HepG2 (cell line): ENCODE measurements around the gene SLC5A6. TPM values are rescaled to one million over a fixed set of nuclear protein-coding genes. Genes with fewer than 3 reads are reported as not detected.

ENCODE experiments used
- ASH2L ChIP-seq: fragments of 300-600, 200-600 bp; sonication (generic); IDR thresholded peaks from 2 replicates; pipeline ENCODE4 v1.7.0; 2017; ENCODE audit warnings: low read depth, mild to moderate bottlenecking, moderate library complexity, mixed read lengths, low read length; ENCODE audit not compliant: insufficient read length
- CAMTA2 ChIP-seq: sonication (generic); formaldehyde crosslinking; IDR thresholded peaks from 2 replicates; pipeline ENCODE4 v1.4.0; 2020; ENCODE audit warnings: mild to moderate bottlenecking, missing genetic modification reagents, borderline replicate concordance
- FOXA1 ChIP-seq, 2 experiments: fragments of 450-650 bp in 1 of 2; sonication (generic) in 1 of 2; formaldehyde crosslinking in 1 of 2; IDR thresholded peaks; 2 replicates each; pipeline versions ENCODE4 v1.4.0 to v1.6.1; 2016 to 2020; ENCODE audit warnings: missing genetic modification reagents in 1 of 2
- HNF4A ChIP-seq: sonication (generic); formaldehyde crosslinking; IDR thresholded peaks from 2 replicates; pipeline ENCODE4 v1.4.0; 2020; ENCODE audit warnings: missing genetic modification reagents
- KLF11 ChIP-seq: IDR thresholded peaks from 2 replicates; pipeline ENCODE4 v1.6.1; 2016; ENCODE audit warnings: missing compliant biosample characterization
- NCOA2 ChIP-seq: sonication (generic); formaldehyde crosslinking; IDR thresholded peaks from 2 replicates; pipeline ENCODE4 v1.8.0; 2022; ENCODE audit warnings: inconsistent platforms
- NR2F1 ChIP-seq, 2 experiments: fragments of 450-650 bp in 1 of 2; formaldehyde crosslinking in 1 of 2; IDR thresholded peaks; 2 replicates each; pipeline versions ENCODE4 v1.5.0 to v1.6.1; 2016 to 2020; ENCODE audit warnings: mild to moderate bottlenecking in 1 of 2, missing compliant biosample characterization in 1 of 2, missing genetic modification reagents in 1 of 2, moderate library complexity in 1 of 2
- PRDM15 ChIP-seq: sonication (generic); formaldehyde crosslinking; IDR thresholded peaks from 2 replicates; pipeline ENCODE4 v1.4.0; 2020; ENCODE audit warnings: missing genetic modification reagents
- SMARCE1 ChIP-seq: fragments of 450-650 bp; IDR thresholded peaks from 2 replicates; pipeline ENCODE4 v1.6.1; 2017; ENCODE audit warnings: borderline replicate concordance
- SOX6 ChIP-seq, 2 experiments: fragments of 450-650 bp in 1 of 2; sonication (generic) in 1 of 2; formaldehyde crosslinking in 1 of 2; IDR thresholded peaks; 2 replicates each; pipeline versions ENCODE4 v1.4.0 to v1.6.1; 2017 to 2020; ENCODE audit warnings: antibody characterized with exemption in 1 of 2, mild to moderate bottlenecking in 1 of 2, missing genetic modification reagents in 1 of 2
- SRSF4 ChIP-seq: fragments of 200-400 bp; formaldehyde crosslinking; IDR thresholded peaks from one replicate; pipeline ENCODE4 v1.6.1; 2018; ENCODE audit warnings: mild to moderate bottlenecking, low read depth, low read length, moderate library complexity; ENCODE audit not compliant: poor library complexity, severe bottlenecking
- THAP9 ChIP-seq: sonication (generic); formaldehyde crosslinking; IDR thresholded peaks from 2 replicates; pipeline ENCODE4; 2020; ENCODE audit warnings: missing genetic modification reagents, mild to moderate bottlenecking, borderline replicate concordance
- WIZ ChIP-seq: sonication (generic); formaldehyde crosslinking; IDR thresholded peaks from 2 replicates; pipeline ENCODE4 v1.5.1; 2020; ENCODE audit warnings: mild to moderate bottlenecking, missing genetic modification reagents
- ZBTB8A ChIP-seq: sonication (generic); formaldehyde crosslinking; IDR thresholded peaks from 2 replicates; pipeline ENCODE4 v1.4.0; 2020; ENCODE audit warnings: mild to moderate bottlenecking, low read depth, missing genetic modification reagents, borderline replicate concordance
- ZNF362 ChIP-seq: sonication (generic); formaldehyde crosslinking; IDR thresholded peaks from 2 replicates; pipeline ENCODE4 v1.4.0; 2020; ENCODE audit warnings: missing genetic modification reagents, mild to moderate bottlenecking, borderline replicate concordance
- ZNF674 ChIP-seq: sonication (generic); formaldehyde crosslinking; IDR thresholded peaks from 2 replicates; pipeline ENCODE4 v1.5.0; 2020; ENCODE audit warnings: low read depth, mild to moderate bottlenecking, missing genetic modification reagents
- ZNF770 ChIP-seq: sonication (generic); formaldehyde crosslinking; IDR thresholded peaks from 2 replicates; pipeline ENCODE4 v1.5.0; 2020; ENCODE audit warnings: mild to moderate bottlenecking, missing genetic modification reagents
- ZSCAN22 ChIP-seq: sonication (generic); formaldehyde crosslinking; IDR thresholded peaks from 2 replicates; pipeline ENCODE4 v1.4.0; 2020; ENCODE audit warnings: mild to moderate bottlenecking, missing genetic modification reagents
- polyA plus RNA-seq, 8 experiments: library from polyadenylated mRNA; depleted of rRNA in 3 of 8; stranded (reverse) in 7 of 8; unstranded in 1 of 8; fragments of >200 nt; fragmentation: Illumina TruSeq in 4 of 8; extraction: Trizol in 4 of 8; gene quantifications; 2 replicates each; pipeline versions ENCODE4 v1.2.1 to v1.2.3, GENCODE V29; 2011 to 2016; ENCODE audit warnings: low read depth in 4 of 8, missing spikeins in 1 of 8, mixed read lengths in 1 of 8; ENCODE audit not compliant: insufficient read depth in 1 of 8
- total RNA-seq, 5 experiments: library from RNA; depleted of rRNA; stranded (reverse); fragments of >200 nt; fragmentation: Illumina TruSeq; extraction: Trizol; gene quantifications; 2 replicates each; pipeline ENCODE4 v1.2.3, GENCODE V29; 2016; ENCODE audit warnings: low read depth in 1 of 5

The SLC5A6 gene
- total and polyA plus RNA-seq, 2 of the 13 experiments (the other 11 are each of a cell fraction or from before 2014, with no cell fraction given) = 135 to 417 TPM

GRCh38 chr2:27179344-27180000, 32.6 kb downstream of the SLC5A6 start (continued):
- peak; percentile 44 for TF ChIP-seq ASH2L
- TF ChIP-seq ZNF770 (CRISPR knock-in tag) = peak; percentile 44; the same call in 1 of the 2 replicates
- peak; percentile 62 to 75; a peak in 3 of 4 replicates for TF ChIP-seq NR2F1 (CRISPR knock-in tag; IDR thresholded peaks at IDR 0.05)
- 0 out of 2 replicates have a peak, but pooled peaks have one; percentile 21 for TF ChIP-seq WIZ (CRISPR knock-in tag)
- 0 out of 2 replicates have a peak, but pooled peaks have one; percentile 10 for TF ChIP-seq ZBTB8A (CRISPR knock-in tag)
- TF ChIP-seq NCOA2 = peak; percentile 64
- TF ChIP-seq THAP9 (CRISPR knock-in tag) = no peak
- no peak for TF ChIP-seq FOXA1 (IDR thresholded peaks at IDR 0.05)
- TF ChIP-seq FOXA1 (CRISPR knock-in tag; IDR thresholded peaks at IDR 0.05) = no peak
- TF ChIP-seq SMARCE1 = no peak
- TF ChIP-seq ZNF674 (CRISPR knock-in tag) = no peak
- no peak for TF ChIP-seq SRSF4
- no peak for TF ChIP-seq PRDM15
- no peak for TF ChIP-seq SOX6 (IDR thresholded peaks at IDR 0.05)
- TF ChIP-seq SOX6 (CRISPR knock-in tag; IDR thresholded peaks at IDR 0.05) = peak; percentile 79
- no peak for TF ChIP-seq ZSCAN22 (CRISPR knock-in tag)
- TF ChIP-seq ZNF362 (CRISPR knock-in tag) = peak; percentile 78
- peak; percentile 41 for TF ChIP-seq HNF4A (CRISPR knock-in tag)
- no peak for TF ChIP-seq CAMTA2 (CRISPR knock-in tag)
- no peak for TF ChIP-seq KLF11
